ENCODE data around the gene GAB2. TPM values are rescaled to one million over a fixed set of nuclear protein-coding genes. Genes with fewer than 3 reads are reported as not detected.

Gene GAB2
- total RNA-seq, 1 experiment from 2014 or later, result 4.2 TPM

- Mint-ChIP-seq H3K36me3 (ENCODE audit: insufficient read depth, unreplicated experiment) (peaks cover 5% of the 10 kb centered on the region), H3K4me3 (ENCODE audit: unreplicated experiment) (no peak overlapping the region), H3K4me1 (ENCODE audit: insufficient read depth, unreplicated experiment) (no peaks in the 10 kb centered on the region), H3K27ac (ENCODE audit: low read depth, unreplicated experiment) (no peak overlapping the region), H3K9me3 (ENCODE audit: unreplicated experiment) (peaks cover 9% of the 10 kb centered on the region), H3K27me3 (ENCODE audit: insufficient read depth, unreplicated experiment) (no peaks in the 10 kb centered on the region)
- DNase-seq (ENCODE audit: unreplicated experiment), result no peak
- CTCF ChIA-PET, result no interaction called here
- TF ChIP-seq, protein P1, sequence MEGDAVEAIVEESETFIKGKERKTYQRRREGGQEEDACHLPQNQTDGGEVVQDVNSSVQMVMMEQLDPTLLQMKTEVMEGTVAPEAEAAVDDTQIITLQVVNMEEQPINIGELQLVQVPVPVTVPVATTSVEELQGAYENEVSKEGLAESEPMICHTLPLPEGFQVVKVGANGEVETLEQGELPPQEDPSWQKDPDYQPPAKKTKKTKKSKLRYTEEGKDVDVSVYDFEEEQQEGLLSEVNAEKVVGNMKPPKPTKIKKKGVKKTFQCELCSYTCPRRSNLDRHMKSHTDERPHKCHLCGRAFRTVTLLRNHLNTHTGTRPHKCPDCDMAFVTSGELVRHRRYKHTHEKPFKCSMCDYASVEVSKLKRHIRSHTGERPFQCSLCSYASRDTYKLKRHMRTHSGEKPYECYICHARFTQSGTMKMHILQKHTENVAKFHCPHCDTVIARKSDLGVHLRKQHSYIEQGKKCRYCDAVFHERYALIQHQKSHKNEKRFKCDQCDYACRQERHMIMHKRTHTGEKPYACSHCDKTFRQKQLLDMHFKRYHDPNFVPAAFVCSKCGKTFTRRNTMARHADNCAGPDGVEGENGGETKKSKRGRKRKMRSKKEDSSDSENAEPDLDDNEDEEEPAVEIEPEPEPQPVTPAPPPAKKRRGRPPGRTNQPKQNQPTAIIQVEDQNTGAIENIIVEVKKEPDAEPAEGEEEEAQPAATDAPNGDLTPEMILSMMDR (IDR thresholded peaks at IDR 0.05; ENCODE audit: unreplicated experiment), result no peak
- intact Hi-C loops (cut with micrococcal nuclease), result no loop called here
- POLR2A ChIA-PET, result interaction anchor here (0.9 kb wide), 1 partner anchor 11 kb away, joined by 3 read pairs; no protein-coding TSS in a partner anchor
- no TSS peak for BruUV-seq (replicated peaks)
Measured at GRCh38 chr11:78270971-78271370, 146.6 kb downstream of the GAB2 start.

GRCh38 chr11:78269806-78270205, 147.8 kb downstream of the GAB2 start:
- Mint-ChIP-seq H3K4me3 (ENCODE audit: unreplicated experiment) (no peak overlapping the region), H3K9me3 (ENCODE audit: unreplicated experiment) (peaks cover 9% of the 10 kb centered on the region), H3K4me1 (ENCODE audit: insufficient read depth, unreplicated experiment) (no peaks in the 10 kb centered on the region), H3K27me3 (ENCODE audit: insufficient read depth, unreplicated experiment) (no peaks in the 10 kb centered on the region), H3K36me3 (ENCODE audit: insufficient read depth, unreplicated experiment) (peaks cover 5% of the 10 kb centered on the region), H3K27ac (ENCODE audit: low read depth, unreplicated experiment) (no peak overlapping the region)
- ChIA-PET POLR2A (no interaction called here), CTCF (no interaction called here)
- TF ChIP-seq, protein P1 (IDR thresholded peaks at IDR 0.05; ENCODE audit: unreplicated experiment), result no peak
- DNase-seq (ENCODE audit: unreplicated experiment), result no peak
- BruUV-seq (replicated peaks), result no TSS peak
- intact Hi-C loops (cut with micrococcal nuclease), result no loop called here

DNA sequence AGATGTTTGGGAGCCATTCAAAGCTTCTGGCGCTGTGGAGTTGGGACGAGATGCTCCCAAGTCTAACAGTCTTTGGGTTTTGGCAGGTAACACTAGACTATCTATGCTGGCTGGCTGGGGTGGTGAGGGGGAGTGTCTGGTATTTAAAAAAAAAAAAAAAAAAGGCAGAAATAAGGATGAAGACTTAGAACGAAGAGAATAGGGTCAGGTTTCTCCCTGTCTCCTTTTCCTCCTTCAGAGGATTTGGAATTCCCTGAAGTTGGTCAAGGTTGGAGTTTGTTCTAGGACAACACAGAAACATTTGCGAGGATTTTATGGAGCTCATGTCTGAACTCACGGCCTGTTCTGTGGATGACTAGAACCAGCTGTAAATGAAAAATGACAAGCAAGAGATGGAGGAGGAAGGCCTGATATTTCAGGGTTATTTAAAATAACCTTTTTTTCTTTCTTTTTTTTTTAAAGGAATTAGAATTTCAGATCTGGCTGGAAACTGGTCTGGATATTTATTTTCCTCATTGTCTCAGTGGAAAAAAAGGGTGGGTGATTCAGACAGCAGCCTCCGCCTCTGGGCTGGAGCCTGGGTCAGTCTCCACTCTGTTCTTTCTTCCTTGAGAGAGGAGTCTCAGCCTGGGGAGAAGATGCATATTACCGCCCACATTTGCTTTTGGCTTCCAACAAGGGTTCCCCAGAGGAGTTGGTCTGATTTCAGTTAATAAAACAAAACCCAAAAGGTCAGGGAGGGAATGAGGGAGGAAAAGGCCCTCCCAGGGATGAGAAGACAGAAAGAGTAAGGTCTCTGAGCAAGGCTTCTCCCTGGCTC, 148.8 kb downstream of the GAB2 start:
- DNase-seq (ENCODE audit: unreplicated experiment), result no peak
- ChIA-PET POLR2A (no interaction called here), CTCF (no interaction called here)
- peaks cover 9% of the 10 kb centered on the region for H3K9me3 Mint-ChIP-seq (ENCODE audit: unreplicated experiment)
- no peak overlapping the region for H3K27ac Mint-ChIP-seq (ENCODE audit: low read depth, unreplicated experiment)
- no peaks in the 10 kb centered on the region for H3K27me3 Mint-ChIP-seq (ENCODE audit: insufficient read depth, unreplicated experiment)
- no peak overlapping the region for H3K4me3 Mint-ChIP-seq (ENCODE audit: unreplicated experiment)
- BruUV-seq (replicated peaks), result no TSS peak
- H3K36me3 Mint-ChIP-seq (ENCODE audit: insufficient read depth, unreplicated experiment), result peaks cover 5% of the 10 kb centered on the region
- intact Hi-C loops (cut with micrococcal nuclease), result no loop called here
- TF ChIP-seq, protein P1 (IDR thresholded peaks at IDR 0.05; ENCODE audit: unreplicated experiment), result no peak
- no peaks in the 10 kb centered on the region for H3K4me1 Mint-ChIP-seq (ENCODE audit: insufficient read depth, unreplicated experiment)

- ChIA-PET POLR2A (no interaction called here), CTCF (no interaction called here)
- no peak overlapping the region for H3K27ac Mint-ChIP-seq (ENCODE audit: low read depth, unreplicated experiment)
- no peaks in the 10 kb centered on the region for H3K27me3 Mint-ChIP-seq (ENCODE audit: insufficient read depth, unreplicated experiment)
- BruUV-seq (replicated peaks), result no TSS peak
- intact Hi-C loops (cut with micrococcal nuclease), result no loop called here
- TF ChIP-seq, protein P1 (IDR thresholded peaks at IDR 0.05; ENCODE audit: unreplicated experiment), result no peak
- H3K4me3 Mint-ChIP-seq (ENCODE audit: unreplicated experiment), result no peak overlapping the region
- no peaks in the 10 kb centered on the region for H3K9me3 Mint-ChIP-seq (ENCODE audit: unreplicated experiment)
- DNase-seq (ENCODE audit: unreplicated experiment), result no peak
- H3K36me3 Mint-ChIP-seq (ENCODE audit: insufficient read depth, unreplicated experiment), result no peaks in the 10 kb centered on the region
- no peaks in the 10 kb centered on the region for H3K4me1 Mint-ChIP-seq (ENCODE audit: insufficient read depth, unreplicated experiment)
Measured at GRCh38 chr11:78266451-78266850, 151.2 kb downstream of the GAB2 start.
